ENCODE data around the gene PDLIM7. TPM values are rescaled to one million over a fixed set of nuclear protein-coding genes. Genes with fewer than 3 reads are reported as not detected.

The PDLIM7 gene
- total RNA-seq, 1 donor from 2014 or later: 118 TPM

DNA sequence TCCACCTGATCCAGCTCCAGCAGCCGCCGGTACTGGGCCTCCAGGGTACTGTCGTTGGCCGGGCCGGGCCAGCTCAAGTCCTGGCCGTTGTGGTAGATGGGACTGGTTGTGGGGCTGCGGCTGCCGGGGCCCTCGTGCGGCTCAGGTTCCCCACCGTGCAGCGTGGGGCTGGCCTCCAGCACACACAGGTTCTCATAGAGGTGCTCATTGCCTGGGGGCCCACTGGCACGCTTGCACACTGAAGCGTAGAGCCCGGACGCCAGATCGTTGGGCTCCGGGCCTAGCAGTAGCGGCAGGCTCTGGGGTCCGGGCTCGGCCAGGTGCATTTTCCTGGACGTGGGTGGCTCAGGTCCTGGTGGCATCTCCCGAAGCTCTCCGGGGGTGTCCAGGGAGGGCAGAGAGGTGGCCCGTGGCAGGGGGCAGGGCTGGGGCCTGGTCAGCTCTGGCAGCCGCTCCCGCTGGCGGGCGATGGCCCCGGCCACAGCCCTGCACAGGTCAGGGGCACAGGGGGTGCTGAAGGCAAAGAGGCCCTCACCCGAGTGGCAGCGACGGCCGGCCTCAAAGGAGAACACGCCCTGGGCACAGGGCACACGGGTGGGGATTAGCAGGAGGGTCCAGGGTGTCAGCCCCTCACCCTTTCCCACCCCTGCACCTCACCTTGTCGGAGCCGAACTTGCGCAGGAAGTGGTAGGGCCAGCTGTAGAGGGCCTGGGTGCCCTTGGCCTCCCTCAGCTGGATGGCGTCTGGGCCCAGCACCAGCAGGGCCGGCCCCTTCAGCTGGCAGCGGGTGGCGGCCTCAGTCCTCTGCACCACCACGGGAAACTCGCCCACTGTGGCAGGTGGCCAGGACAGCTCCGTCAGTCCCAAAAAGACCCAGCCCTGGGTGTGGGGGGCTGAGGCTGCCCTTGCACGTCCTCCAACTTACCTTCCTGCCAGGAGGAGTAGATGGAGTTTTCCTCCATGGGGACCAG is 7.0 kb upstream of the PDLIM7 start:
- Histone ChIP-seq H3K36me3 (no peaks in the 10 kb centered on the region), H3K4me3 (no peak overlapping the region), H3K27me3 (no peaks in the 10 kb centered on the region), H3K4me1 (no peaks in the 10 kb centered on the region), H3K9me3 (no peaks in the 10 kb centered on the region), H3K27ac (no peak overlapping the region)
- no peak for TF ChIP-seq POLR2AphosphoS5 (IDR thresholded peaks at IDR 0.05; ENCODE audit: insufficient read depth in 1 of 2, low read depth in 1 of 2)
- TF ChIP-seq, protein P1, sequence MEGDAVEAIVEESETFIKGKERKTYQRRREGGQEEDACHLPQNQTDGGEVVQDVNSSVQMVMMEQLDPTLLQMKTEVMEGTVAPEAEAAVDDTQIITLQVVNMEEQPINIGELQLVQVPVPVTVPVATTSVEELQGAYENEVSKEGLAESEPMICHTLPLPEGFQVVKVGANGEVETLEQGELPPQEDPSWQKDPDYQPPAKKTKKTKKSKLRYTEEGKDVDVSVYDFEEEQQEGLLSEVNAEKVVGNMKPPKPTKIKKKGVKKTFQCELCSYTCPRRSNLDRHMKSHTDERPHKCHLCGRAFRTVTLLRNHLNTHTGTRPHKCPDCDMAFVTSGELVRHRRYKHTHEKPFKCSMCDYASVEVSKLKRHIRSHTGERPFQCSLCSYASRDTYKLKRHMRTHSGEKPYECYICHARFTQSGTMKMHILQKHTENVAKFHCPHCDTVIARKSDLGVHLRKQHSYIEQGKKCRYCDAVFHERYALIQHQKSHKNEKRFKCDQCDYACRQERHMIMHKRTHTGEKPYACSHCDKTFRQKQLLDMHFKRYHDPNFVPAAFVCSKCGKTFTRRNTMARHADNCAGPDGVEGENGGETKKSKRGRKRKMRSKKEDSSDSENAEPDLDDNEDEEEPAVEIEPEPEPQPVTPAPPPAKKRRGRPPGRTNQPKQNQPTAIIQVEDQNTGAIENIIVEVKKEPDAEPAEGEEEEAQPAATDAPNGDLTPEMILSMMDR (IDR thresholded peaks at IDR 0.05): no peak
- TF ChIP-seq POLR2A (IDR thresholded peaks at IDR 0.05): no peak
- intact Hi-C loops (cut with DNase I): no loop called here
- DNase-seq (ENCODE audit: extremely low spot score in 2 of 2): no peak

DNA sequence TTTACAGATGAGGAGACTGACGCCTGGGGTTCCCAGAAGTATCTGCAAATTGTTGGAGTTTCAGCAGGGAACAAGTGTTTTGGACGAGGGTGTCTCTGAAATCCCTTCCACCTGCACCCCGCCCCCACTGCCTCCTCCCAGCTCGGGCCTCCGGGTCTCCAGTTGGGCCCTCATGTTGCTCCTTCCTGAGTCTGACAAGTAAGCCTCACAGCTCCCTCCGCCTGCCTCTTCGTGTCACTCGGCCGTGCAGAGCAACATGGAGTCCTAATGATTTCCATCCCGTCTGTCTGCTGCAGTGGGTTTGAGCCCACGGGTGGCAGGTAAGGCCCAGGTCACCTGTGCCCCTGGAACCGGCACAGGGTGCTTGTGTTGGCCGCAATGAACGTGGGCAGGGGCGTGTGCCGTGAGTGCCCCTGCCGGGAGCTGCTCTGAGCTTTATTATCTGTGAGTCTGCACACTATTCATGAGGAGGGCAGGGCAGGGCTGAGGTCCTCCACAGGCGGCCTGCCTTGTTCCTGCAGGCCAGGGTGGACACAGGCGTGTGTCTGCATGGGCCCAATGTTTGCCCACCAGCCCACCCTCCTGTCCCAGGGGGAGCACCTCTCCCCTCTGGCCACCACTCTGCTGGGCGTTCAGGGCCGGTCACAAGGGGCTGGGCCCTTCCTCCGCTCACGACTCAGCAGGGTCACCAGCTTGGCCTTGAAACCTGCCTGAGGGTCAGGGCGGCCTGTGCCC is 6.1 kb upstream of the PDLIM7 start:
- TF ChIP-seq POLR2A (IDR thresholded peaks at IDR 0.05): no peak
- Histone ChIP-seq H3K9me3 (no peaks in the 10 kb centered on the region), H3K36me3 (no peaks in the 10 kb centered on the region), H3K27ac (no peak overlapping the region), H3K27me3 (no peaks in the 10 kb centered on the region), H3K4me1 (peaks cover 2% of the 10 kb centered on the region), H3K4me3 (no peak overlapping the region)
- intact Hi-C loops (cut with DNase I): no loop called here
- no peak for DNase-seq (ENCODE audit: extremely low spot score in 2 of 2)

DNA sequence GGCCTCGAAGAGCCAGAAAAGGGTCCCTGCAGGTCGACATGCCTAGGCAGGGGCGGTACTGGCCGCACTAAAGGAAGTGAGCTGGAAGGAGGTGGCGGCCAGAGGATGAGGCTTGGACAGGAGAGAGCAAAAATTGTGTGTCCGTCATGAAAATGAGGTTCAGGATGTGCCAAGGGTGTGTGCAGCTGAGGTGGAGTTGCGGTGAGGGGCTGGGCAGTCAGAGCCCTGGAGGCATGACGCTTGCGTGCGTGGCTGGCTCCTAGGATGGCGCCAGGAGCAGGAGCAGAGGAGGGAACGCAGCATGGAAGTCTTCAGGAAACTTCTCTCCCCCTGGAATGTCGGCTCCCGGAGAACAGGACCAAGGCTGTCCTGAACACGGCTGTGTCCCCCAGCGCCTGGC is 5.5 kb upstream of the PDLIM7 start:
- TF ChIP-seq, protein P1 (IDR thresholded peaks at IDR 0.05): no peak
- TF ChIP-seq POLR2A (IDR thresholded peaks at IDR 0.05) (no peak), POLR2AphosphoS5 (IDR thresholded peaks at IDR 0.05; ENCODE audit: insufficient read depth in 1 of 2, low read depth in 1 of 2) (no peak)
- DNase-seq (ENCODE audit: extremely low spot score in 2 of 2): no peak
- no peaks in the 10 kb centered on the region for H3K27me3 ChIP-seq
- no peak overlapping the region for H3K4me3 ChIP-seq
- H3K27ac ChIP-seq: no peak overlapping the region
- H3K9me3 ChIP-seq: no peaks in the 10 kb centered on the region
- intact Hi-C loops (cut with DNase I): no loop called here
- no peaks in the 10 kb centered on the region for H3K36me3 ChIP-seq
- H3K4me1 ChIP-seq: peaks cover 8% of the 10 kb centered on the region

DNA sequence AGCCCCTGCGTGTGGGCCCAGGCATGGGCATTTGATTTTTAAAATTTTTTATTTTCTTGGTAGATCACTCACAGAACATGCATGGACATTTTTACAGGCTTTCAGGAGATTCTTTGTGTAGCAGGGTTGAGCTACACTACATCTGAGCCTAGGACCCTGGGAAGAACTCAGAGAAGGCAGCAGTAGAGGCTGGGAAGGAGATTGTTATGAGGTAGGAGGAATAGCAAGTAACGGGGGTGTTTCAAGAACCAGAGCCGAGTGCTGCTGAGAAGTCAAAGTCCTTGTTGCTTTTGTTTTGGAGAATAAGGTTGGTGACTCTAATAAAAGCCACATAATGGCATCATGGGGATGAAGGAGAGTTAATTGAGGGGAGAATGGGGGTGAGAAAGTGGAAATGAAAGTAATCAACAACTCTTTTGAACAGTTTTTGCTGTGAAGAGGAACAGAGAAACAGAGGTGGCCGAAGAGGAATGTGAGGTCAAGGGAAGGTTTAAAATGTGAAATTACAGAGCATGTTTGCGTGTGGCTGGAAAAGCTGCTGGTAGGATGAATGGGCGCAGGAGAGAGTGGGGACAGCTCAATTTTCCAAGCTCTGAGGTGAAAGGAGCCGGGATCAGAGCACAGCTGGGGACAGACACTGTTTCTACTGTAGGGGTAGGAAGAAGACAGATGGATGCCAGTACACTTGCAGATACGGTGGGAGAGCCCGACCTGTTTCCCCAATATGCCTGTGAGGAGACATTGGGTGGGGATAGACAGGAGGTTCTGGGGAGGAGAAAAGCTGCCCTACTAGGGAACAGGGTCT is 4.7 kb upstream of the PDLIM7 start:
- H3K9me3 ChIP-seq: no peaks in the 10 kb centered on the region
- TF ChIP-seq POLR2AphosphoS5 (IDR thresholded peaks at IDR 0.05; ENCODE audit: insufficient read depth in 1 of 2, low read depth in 1 of 2) (no peak), POLR2A (IDR thresholded peaks at IDR 0.05) (no peak)
- TF ChIP-seq, protein P1 (IDR thresholded peaks at IDR 0.05): no peak
- no peaks in the 10 kb centered on the region for H3K36me3 ChIP-seq
- no peak overlapping the region for H3K27ac ChIP-seq
- H3K4me3 ChIP-seq: no peak overlapping the region
- H3K4me1 ChIP-seq: peaks cover 9% of the 10 kb centered on the region
- no peak for DNase-seq (ENCODE audit: extremely low spot score in 2 of 2)
- no peaks in the 10 kb centered on the region for H3K27me3 ChIP-seq
- intact Hi-C loops (cut with DNase I): loop anchor here (2.0 kb wide), 1 partner anchor 111 kb away; no protein-coding TSS in a partner anchor

Measured in vagina (tissue), 2 donors.